ENCODE measurements around the gene LCN9. TPM values are rescaled to one million over a fixed set of nuclear protein-coding genes. Genes with fewer than 3 reads are reported as not detected.

Gene LCN9
- total and polyA plus RNA-seq, 5 donors, result not detected

DNA sequence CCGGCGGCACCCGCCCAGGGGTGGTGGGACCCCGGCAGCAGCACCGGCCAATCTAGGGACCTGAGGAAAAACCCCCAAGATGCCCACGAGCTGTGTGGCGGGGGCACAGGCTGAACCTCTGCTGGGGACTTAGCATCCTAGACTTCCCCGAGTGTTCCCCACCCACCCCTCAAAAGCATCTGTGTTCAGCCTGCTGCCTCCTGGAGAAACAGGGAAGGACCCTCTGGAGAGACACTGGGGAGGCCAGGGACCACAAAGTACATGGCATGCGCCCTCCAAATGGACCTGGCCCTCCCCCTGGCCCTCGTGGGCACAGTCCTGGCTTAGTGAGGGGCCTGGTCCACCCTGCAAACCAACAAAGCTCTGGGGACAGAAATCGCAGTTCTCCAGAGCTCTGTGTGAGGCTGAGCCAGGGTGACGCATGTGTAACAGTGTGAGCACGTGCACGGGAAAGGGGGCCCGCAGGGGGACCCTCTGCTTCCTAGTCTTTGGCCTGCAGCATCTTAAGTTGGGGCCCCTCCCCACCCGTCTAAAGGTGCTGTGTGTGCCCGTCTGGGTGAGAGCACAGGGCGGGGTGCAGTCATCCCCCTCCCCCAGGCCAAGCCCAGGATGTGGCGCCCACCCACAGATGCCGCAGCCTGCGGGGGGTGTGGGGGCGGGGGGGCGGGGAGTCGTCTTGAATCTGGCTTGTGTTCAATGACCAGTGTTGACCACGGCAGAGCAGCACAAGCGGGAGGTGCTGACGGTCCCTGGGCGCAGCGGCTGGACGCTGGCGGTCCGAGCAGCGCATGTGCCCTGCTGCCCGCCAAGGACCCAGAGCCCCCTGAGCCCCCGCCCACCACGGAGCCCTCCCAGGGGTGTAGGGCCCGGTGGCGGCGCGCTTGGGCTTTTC, 38.2 kb downstream of the LCN9 start:
- no peak for ATAC-seq
- DNase-seq, result no peak
- Histone ChIP-seq H3K27ac (ENCODE audit: low read length) (no peak overlapping the region), H3K4me1 (ENCODE audit: control insufficient read depth, insufficient read depth, low read length) (no peaks in the 10 kb centered on the region), H3K4me3 (ENCODE audit: low read length) (no peak overlapping the region), H3K27me3 (ENCODE audit: control insufficient read depth, insufficient read depth) (no peaks in the 10 kb centered on the region), H3K9me3 (ENCODE audit: control insufficient read depth, low read length) (no peaks in the 10 kb centered on the region)
- 19% methylated on average over 40 of the region's 40 CpGs for WGBS
- intact Hi-C loops (cut with DNase I), result loop anchor here in 1 of 4 donors (10.0 kb wide), 1 partner anchor 423 kb away; no protein-coding TSS in a partner anchor

DNA sequence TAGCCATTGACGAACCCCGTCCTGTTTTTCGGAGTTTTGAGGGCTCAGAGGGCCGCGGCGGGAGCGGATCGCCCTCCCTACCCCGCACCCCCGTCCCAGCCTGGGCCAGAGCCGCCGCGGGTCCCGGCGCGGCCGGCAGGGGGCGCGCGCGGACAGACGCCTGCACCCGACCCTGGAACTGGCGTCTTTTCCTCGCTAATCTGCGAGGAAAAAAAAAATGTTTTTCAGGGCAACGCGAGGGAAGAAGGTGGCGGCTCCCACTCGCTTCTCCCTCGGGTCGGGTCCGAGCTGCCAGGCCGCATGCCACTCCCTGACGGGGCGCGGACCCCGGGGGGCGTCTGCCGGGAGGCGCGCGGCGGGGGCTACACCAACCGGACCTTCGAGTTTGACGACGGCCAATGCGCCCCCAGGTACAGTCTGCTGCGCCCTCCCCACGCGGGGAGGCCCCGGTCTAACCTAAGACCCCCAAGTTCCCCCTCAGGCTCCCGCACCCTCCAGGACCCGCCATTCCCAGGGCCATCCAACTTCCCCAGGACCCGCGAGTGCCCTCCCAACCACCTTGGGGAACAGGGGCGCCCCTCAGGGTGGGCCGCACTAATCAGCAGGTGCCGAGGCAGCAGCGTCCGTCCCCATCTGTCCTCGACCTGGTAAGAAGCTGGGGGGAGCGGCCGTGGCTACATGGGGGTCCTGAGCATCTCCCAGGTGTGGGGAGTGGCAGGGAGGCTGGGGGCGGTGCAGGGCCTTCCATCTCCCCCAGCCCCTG, 39.0 kb downstream of the LCN9 start, which contains the start of gene KCNT1:
KCNT1 (plus strand) TSS at position 227 of the 763 bp plus-strand sequence; CDS start at position 301, 74 bp downstream.
- DNase-seq (peak; percentile 36 to 86 (median 82)), ATAC-seq (peak; percentile 40 to 64)
- intact Hi-C loops (cut with DNase I), result loop anchor here in 1 of 4 donors (10.0 kb wide), 1 partner anchor 423 kb away; no protein-coding TSS in a partner anchor
- Histone ChIP-seq H3K27ac (ENCODE audit: low read length) (no peak within 1 kb of the TSS), H3K4me3 (ENCODE audit: low read length) (no peak within 1 kb of the TSS), H3K27me3 (ENCODE audit: control insufficient read depth, insufficient read depth) (no peaks in the 10 kb centered on the region), H3K9me3 (ENCODE audit: control insufficient read depth, low read length) (no peaks in the 10 kb centered on the region), H3K4me1 (ENCODE audit: control insufficient read depth, insufficient read depth, low read length) (no peaks in the 10 kb centered on the region)
- 13% methylated on average over 66 of the region's 66 CpGs for WGBS

DNA sequence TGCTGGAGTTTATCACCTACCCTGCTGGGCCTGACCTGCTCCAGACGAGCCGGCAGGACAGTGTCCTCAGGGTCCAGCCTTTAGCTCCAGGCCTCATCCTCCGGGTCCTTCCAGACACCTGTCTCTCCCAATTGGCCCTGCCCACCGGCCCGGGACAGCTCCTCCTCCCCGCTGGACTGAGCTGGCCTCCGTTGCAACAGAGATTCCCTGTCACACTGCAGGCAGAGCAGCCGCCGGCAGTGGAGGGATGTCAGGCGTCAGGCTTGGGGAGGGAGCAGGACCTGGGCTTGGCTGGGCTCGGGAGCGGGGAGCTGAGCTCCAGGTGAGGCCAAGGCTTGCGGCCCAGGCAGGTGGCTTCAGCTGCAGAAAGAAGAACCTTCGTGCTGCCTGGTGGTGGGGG, 40.6 kb downstream of the LCN9 start:
- Histone ChIP-seq H3K4me1 (ENCODE audit: control insufficient read depth, insufficient read depth, low read length) (no peaks in the 10 kb centered on the region), H3K27me3 (ENCODE audit: control insufficient read depth, insufficient read depth) (no peaks in the 10 kb centered on the region), H3K27ac (ENCODE audit: low read length) (no peak overlapping the region), H3K9me3 (ENCODE audit: control insufficient read depth, low read length) (no peaks in the 10 kb centered on the region), H3K4me3 (ENCODE audit: low read length) (no peak overlapping the region)
- DNase-seq (no peak), ATAC-seq (no peak)
- intact Hi-C loops (cut with DNase I), result loop anchor here in 1 of 4 donors (10.0 kb wide), 1 partner anchor 421 kb away; no protein-coding TSS in a partner anchor
- 34% methylated on average over 14 of the region's 14 CpGs for WGBS

DNA sequence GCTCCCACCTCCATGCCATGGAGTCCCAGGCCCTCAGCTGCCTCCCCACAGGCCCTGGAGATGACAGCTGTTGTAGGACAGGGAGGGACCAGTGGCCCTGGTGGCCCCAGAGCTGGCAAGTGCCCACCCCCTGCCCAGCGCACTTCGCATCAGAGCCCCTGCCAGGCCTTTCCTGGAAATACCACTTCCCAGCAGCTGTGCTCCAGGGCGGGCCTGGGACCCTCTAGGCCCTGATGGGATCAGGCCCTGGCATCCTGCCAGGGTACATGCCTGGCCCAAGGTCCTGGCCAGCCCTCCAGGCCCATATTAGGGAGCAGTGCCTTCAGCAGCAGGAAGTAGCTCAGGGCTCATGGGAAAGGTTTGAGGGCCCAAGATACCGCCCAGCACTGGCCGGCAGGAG, 41.4 kb downstream of the LCN9 start:
- ATAC-seq (peak; percentile 18 to 24), DNase-seq (peak in 1 of 3 donors; percentile 74)
- no peaks in the 10 kb centered on the region for H3K9me3 ChIP-seq (ENCODE audit: control insufficient read depth, low read length)
- 63% methylated on average over 5 of the region's 5 CpGs for WGBS
- no peak overlapping the region for H3K27ac ChIP-seq (ENCODE audit: low read length)
- no peaks in the 10 kb centered on the region for H3K27me3 ChIP-seq (ENCODE audit: control insufficient read depth, insufficient read depth)
- intact Hi-C loops (cut with DNase I), result loop anchor here in 1 of 4 donors (10.0 kb wide), 1 partner anchor 420 kb away; no protein-coding TSS in a partner anchor
- no peak overlapping the region for H3K4me3 ChIP-seq (ENCODE audit: low read length)
- H3K4me1 ChIP-seq (ENCODE audit: control insufficient read depth, insufficient read depth, low read length), result no peaks in the 10 kb centered on the region

DNA sequence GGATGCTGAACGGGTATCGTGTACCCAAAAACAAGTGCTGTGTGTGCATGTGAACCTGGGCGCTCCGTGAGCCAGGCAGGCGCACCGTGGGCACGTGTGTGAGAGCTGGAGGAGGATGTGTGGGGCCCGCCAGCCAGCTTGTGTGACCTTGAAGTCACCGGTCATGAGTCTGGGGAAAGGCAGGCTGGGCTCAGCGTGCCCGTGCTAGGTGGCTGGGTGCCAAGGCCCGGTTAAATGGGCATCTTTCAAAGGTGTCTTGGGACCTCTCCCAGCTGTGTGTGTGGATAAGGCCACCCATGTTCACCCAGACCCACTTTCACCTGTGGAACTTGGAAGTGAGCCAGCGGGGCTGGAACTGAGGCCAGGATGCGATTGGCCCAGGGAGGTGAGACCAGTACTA, 42.3 kb downstream of the LCN9 start:
- Histone ChIP-seq H3K4me3 (ENCODE audit: low read length) (no peak overlapping the region), H3K4me1 (ENCODE audit: control insufficient read depth, insufficient read depth, low read length) (no peaks in the 10 kb centered on the region), H3K9me3 (ENCODE audit: control insufficient read depth, low read length) (no peaks in the 10 kb centered on the region), H3K27me3 (ENCODE audit: control insufficient read depth, insufficient read depth) (no peaks in the 10 kb centered on the region), H3K27ac (ENCODE audit: low read length) (no peak overlapping the region)
- ATAC-seq (no peak), DNase-seq (no peak)
- intact Hi-C loops (cut with DNase I), result loop anchor here in 1 of 4 donors (10.0 kb wide), 1 partner anchor 419 kb away; no protein-coding TSS in a partner anchor
- WGBS, result 60% methylated on average over 14 of the region's 14 CpGs

DNA sequence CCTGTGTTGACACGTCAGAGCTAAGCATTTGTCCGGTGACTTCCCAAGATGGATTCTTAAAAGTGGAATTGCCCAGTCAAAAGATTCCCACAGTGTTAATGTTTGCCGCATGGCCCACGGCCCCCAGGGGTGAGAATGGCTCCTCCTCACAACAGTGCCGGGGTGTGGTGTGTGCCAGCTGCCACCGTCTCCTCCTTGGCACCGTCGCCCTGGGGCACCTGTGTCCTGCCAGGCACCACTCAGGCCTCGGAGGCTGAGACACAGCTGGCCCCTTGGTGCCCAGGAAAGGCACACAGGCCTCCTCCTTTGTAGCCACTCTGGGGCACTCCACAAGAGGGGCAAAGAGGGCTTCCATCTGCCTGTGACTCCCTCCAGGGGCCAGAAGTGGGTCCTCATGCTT, 43.2 kb downstream of the LCN9 start:
- DNase-seq (no peak), ATAC-seq (no peak)
- Histone ChIP-seq H3K27me3 (ENCODE audit: control insufficient read depth, insufficient read depth) (no peaks in the 10 kb centered on the region), H3K4me1 (ENCODE audit: control insufficient read depth, insufficient read depth, low read length) (no peaks in the 10 kb centered on the region), H3K9me3 (ENCODE audit: control insufficient read depth, low read length) (no peaks in the 10 kb centered on the region), H3K27ac (ENCODE audit: low read length) (no peak overlapping the region), H3K4me3 (ENCODE audit: low read length) (no peak overlapping the region)
- 84% methylated on average over 9 of the region's 9 CpGs for WGBS
- intact Hi-C loops (cut with DNase I), result loop anchor here in 1 of 4 donors (10.0 kb wide), 1 partner anchor 419 kb away; no protein-coding TSS in a partner anchor

DNA sequence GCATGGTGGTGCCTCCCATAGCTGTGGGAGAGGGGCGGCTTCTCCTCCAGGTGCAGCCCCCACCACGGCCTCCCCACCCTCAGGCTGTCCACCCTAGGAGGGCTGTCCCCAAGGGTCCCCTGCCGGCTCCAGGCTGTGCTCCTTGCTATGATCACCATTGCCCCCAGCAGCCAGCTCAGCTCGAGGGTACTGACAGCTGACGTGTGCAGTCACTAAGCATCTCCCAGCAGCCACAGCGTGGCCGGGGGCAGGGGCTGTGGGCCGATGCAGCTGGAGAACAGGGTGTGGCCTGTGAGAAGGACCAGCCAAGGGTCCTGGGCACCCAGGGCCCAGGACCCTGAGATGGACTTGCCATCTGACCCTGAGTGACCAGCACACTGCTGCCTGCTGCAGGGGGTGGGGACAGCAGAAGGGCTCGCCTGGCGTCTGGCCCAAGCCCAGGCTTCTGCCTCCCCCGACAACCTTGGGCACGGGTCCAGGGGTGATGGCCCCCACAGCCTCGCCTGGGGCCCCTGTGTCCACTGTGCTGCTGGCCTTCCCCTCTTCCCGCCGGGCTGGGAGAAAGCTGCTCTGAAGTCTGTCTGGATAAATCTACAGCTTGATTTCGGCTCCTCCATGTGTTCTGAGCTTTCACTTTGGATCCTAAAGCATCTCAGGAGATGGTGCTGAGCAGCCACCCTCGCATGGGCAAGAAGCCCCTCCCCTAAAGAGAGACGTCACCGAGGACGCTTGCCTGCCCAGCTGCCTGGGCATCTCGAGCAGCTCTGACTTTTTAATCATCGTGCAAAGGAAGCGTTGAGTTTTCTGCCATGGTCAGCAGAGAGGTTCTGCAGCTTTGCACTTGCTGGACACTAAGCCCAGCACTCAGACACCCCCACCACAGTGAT, 44.4 kb downstream of the LCN9 start:
- Histone ChIP-seq H3K4me1 (ENCODE audit: control insufficient read depth, insufficient read depth, low read length) (no peaks in the 10 kb centered on the region), H3K9me3 (ENCODE audit: control insufficient read depth, low read length) (no peaks in the 10 kb centered on the region), H3K4me3 (ENCODE audit: low read length) (no peak overlapping the region), H3K27me3 (ENCODE audit: control insufficient read depth, insufficient read depth) (no peaks in the 10 kb centered on the region), H3K27ac (ENCODE audit: low read length) (no peak overlapping the region)
- intact Hi-C loops (cut with DNase I), result loop anchor here in 1 of 4 donors (10.0 kb wide), 1 partner anchor 417 kb away; no protein-coding TSS in a partner anchor
- no peak for DNase-seq
- 37% methylated on average over 23 of the region's 23 CpGs for whole genome bisulfite sequencing
- no peak for ATAC-seq

DNA sequence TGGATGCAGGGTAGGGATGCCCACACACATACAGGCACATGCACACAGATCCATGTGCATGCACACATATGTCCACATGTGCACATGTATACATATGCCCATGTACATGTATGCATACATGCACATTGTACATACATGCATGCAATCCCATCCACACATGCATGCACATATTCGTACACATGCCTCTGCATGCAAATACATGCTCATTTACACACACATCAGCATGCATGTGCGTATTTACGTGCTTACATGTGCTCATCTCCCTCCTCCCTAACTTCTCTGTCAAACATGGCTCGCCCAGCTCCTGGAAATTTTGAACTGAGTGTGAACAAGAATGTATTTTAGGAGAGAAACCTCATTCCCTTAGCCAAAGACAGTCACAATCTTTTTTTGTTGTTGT, 45.1 kb downstream of the LCN9 start:
- no peaks in the 10 kb centered on the region for H3K9me3 ChIP-seq (ENCODE audit: control insufficient read depth, low read length)
- intact Hi-C loops (cut with DNase I), result loop anchor here in 1 of 4 donors (10.0 kb wide), 1 partner anchor 417 kb away; no protein-coding TSS in a partner anchor
- H3K27ac ChIP-seq (ENCODE audit: low read length), result no peak overlapping the region
- ATAC-seq, result no peak
- H3K4me1 ChIP-seq (ENCODE audit: control insufficient read depth, insufficient read depth, low read length), result no peaks in the 10 kb centered on the region
- no peak overlapping the region for H3K4me3 ChIP-seq (ENCODE audit: low read length)
- H3K27me3 ChIP-seq (ENCODE audit: control insufficient read depth, insufficient read depth), result no peaks in the 10 kb centered on the region
- WGBS, result 87% methylated on average over 4 of the region's 4 CpGs
- DNase-seq, result no peak

DNA sequence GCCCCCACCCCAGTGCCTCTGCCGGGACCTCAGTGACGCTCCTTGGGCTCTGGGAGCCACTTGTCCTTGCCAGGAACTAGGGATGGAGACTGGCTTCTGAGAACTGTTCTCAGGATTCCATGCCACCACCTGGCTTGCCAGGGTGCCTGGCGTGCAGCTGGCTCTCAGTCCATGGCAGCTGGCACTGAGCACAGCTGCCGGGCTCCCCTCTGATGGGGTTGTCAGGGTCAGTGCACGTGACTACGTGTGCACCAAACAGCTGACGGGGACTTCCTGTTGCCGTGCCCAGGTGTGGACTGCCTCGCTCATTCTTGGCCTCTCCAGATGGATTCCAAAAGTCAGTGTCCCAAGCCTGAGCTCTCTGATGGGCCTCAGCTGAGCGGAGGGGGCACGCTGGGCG, 48.3 kb downstream of the LCN9 start:
- intact Hi-C loops (cut with DNase I), result no loop called here
- H3K27ac ChIP-seq (ENCODE audit: low read length), result no peak overlapping the region
- no peaks in the 10 kb centered on the region for H3K4me1 ChIP-seq (ENCODE audit: control insufficient read depth, insufficient read depth, low read length)
- ATAC-seq (no peak), DNase-seq (no peak)
- no peaks in the 10 kb centered on the region for H3K27me3 ChIP-seq (ENCODE audit: control insufficient read depth, insufficient read depth)
- WGBS, result 81% methylated on average over 12 of the region's 12 CpGs
- no peak overlapping the region for H3K4me3 ChIP-seq (ENCODE audit: low read length)
- H3K9me3 ChIP-seq (ENCODE audit: control insufficient read depth, low read length), result no peaks in the 10 kb centered on the region

DNA sequence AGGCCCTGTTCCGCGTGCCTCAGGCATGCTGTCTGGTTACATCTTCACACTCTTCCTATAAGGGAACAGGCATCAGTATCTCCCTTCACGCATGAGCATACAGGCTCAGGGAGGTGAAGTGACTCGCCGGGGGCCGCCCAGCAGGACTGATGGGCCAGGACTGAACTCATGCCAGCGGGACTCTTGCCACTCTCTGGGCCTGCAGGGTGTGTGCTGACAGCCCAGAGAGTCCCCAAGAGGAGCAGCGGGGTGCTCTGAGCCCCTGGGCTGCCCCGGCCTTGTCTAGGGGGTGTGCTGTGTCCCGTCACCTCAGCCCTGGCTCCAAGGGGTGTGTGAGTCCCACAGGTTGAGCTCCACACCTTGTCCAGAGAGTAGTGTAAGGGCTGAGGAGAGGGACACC, 48.8 kb downstream of the LCN9 start:
- WGBS, result 84% methylated on average over 10 of the region's 10 CpGs
- H3K9me3 ChIP-seq (ENCODE audit: control insufficient read depth, low read length), result no peaks in the 10 kb centered on the region

More for the DNA sequence above, 48.8 kb downstream of the LCN9 start:
- intact Hi-C loops (cut with DNase I), result no loop called here
- H3K4me1 ChIP-seq (ENCODE audit: control insufficient read depth, insufficient read depth, low read length), result no peaks in the 10 kb centered on the region
- ATAC-seq (no peak), DNase-seq (no peak)
- no peaks in the 10 kb centered on the region for H3K27me3 ChIP-seq (ENCODE audit: control insufficient read depth, insufficient read depth)
- no peak overlapping the region for H3K4me3 ChIP-seq (ENCODE audit: low read length)
- no peak overlapping the region for H3K27ac ChIP-seq (ENCODE audit: low read length)
